H9 (cell line): ENCODE data around the gene MED13L. TPM values are rescaled to one million over a fixed set of nuclear protein-coding genes. Genes with fewer than 3 reads are reported as not detected.

Experiments used
- DNase-seq: peaks from one replicate; pipeline ENCODE4 v3.0.0-alpha.2; 2017
- H2AFZ ChIP-seq: one replicate; pipeline ENCODE4 v1.6.1; 2013; ENCODE audit warnings: mild to moderate bottlenecking, low read length, control low read depth, moderate library complexity
- H2AK5ac ChIP-seq: 2 replicates; pipeline ENCODE4 v1.6.1; 2013; ENCODE audit warnings: low read length, control low read depth, mixed read lengths; ENCODE audit not compliant: insufficient read length
- H2BK120ac ChIP-seq: one replicate; pipeline ENCODE4 v1.6.1; 2013; ENCODE audit warnings: low read depth, mild to moderate bottlenecking, low read length, control low read depth, inconsistent platforms; ENCODE audit not compliant: poor library complexity, severe bottlenecking
- H2BK12ac ChIP-seq: 2 replicates; pipeline ENCODE4 v1.6.1; 2013; ENCODE audit warnings: low read length, control low read depth, mixed read lengths, low read depth; ENCODE audit not compliant: insufficient read length
- H2BK15ac ChIP-seq: 2 replicates; pipeline ENCODE4 v1.6.1; 2013; ENCODE audit warnings: low read depth, low read length, control low read depth
- H2BK20ac ChIP-seq: one replicate; pipeline ENCODE4 v1.6.1; 2013; ENCODE audit warnings: low read depth, mild to moderate bottlenecking, low read length, control low read depth, inconsistent platforms; ENCODE audit not compliant: poor library complexity, severe bottlenecking
- H2BK5ac ChIP-seq: 2 replicates; pipeline ENCODE4 v1.6.1; 2013; ENCODE audit warnings: low read length, control low read depth, mixed read lengths; ENCODE audit not compliant: insufficient read length
- H3K14ac ChIP-seq: 2 replicates; pipeline ENCODE4 v1.6.1; 2013; ENCODE audit warnings: low read length, control low read depth; ENCODE audit not compliant: insufficient read depth
- H3K18ac ChIP-seq: 2 replicates; pipeline ENCODE4 v1.6.1; 2013; ENCODE audit warnings: low read depth, mild to moderate bottlenecking, mixed read lengths, low read length, control low read depth; ENCODE audit not compliant: insufficient read length
- H3K23ac ChIP-seq: 2 replicates; pipeline ENCODE4 v1.6.1; 2013; ENCODE audit warnings: low read length, control low read depth, mixed read lengths, low read depth; ENCODE audit not compliant: insufficient read length
- H3K23me2 ChIP-seq: 2 replicates; pipeline ENCODE4 v1.6.1; 2013; ENCODE audit warnings: low read depth, mild to moderate bottlenecking, mixed read lengths, low read length, control low read depth; ENCODE audit not compliant: insufficient read length, poor library complexity, severe bottlenecking
- H3K27ac ChIP-seq: 2 replicates; pipeline ENCODE4 v1.5.1; 2013; ENCODE audit warnings: low read length, control low read depth, mixed read lengths, low read depth; ENCODE audit not compliant: insufficient read length
- H3K27me3 ChIP-seq: 2 replicates; pipeline ENCODE4 v1.6.1; 2013; ENCODE audit warnings: low read length, control low read depth, inconsistent platforms; ENCODE audit not compliant: insufficient read depth
- H3K4ac ChIP-seq: 2 replicates; pipeline ENCODE4 v1.6.1; 2013; ENCODE audit warnings: low read depth, mild to moderate bottlenecking, control low read depth, inconsistent platforms, low read length, moderate library complexity
- H3K4me1 ChIP-seq: 2 replicates; pipeline ENCODE4 v1.6.1; 2013; ENCODE audit warnings: low read length, control low read depth, inconsistent platforms; ENCODE audit not compliant: insufficient read depth
- H3K4me2 ChIP-seq: 2 replicates; pipeline ENCODE4 v1.6.1; 2013; ENCODE audit warnings: low read length, control low read depth, mixed read lengths; ENCODE audit not compliant: insufficient read length, insufficient read depth
- H3K56ac ChIP-seq: 2 replicates; pipeline ENCODE4 v1.6.1; 2013; ENCODE audit warnings: low read depth, mild to moderate bottlenecking, mixed read lengths, low read length, control low read depth; ENCODE audit not compliant: insufficient read length
- H3K79me1 ChIP-seq: 2 replicates; pipeline ENCODE4 v1.6.1; 2013; ENCODE audit warnings: low read depth, mild to moderate bottlenecking, moderate library complexity, low read length, control low read depth, inconsistent platforms; ENCODE audit not compliant: insufficient read depth, poor library complexity, severe bottlenecking
- H3K79me2 ChIP-seq: 2 replicates; pipeline ENCODE4 v1.6.1; 2013; ENCODE audit warnings: low read length, control low read depth, inconsistent platforms; ENCODE audit not compliant: insufficient read depth
- H3K9ac ChIP-seq: 2 replicates; pipeline ENCODE4 v1.6.1; 2013; ENCODE audit warnings: low read length, control low read depth, mixed read lengths; ENCODE audit not compliant: insufficient read length; ENCODE audit errors: extremely low read depth
- H3K9me3 ChIP-seq: one replicate; pipeline ENCODE4 v1.6.1; 2013; ENCODE audit warnings: low read depth, low read length, inconsistent platforms; ENCODE audit not compliant: control insufficient read depth
- H3T11ph ChIP-seq: one replicate; pipeline ENCODE4 v1.6.1; 2013; ENCODE audit warnings: mild to moderate bottlenecking, low read length, control low read depth, inconsistent platforms
- H4K20me1 ChIP-seq: one replicate; pipeline ENCODE4 v1.6.1; 2013; ENCODE audit not compliant: control insufficient read depth, insufficient read length, insufficient read depth
- H4K5ac ChIP-seq: 2 replicates; pipeline ENCODE4 v1.6.1; 2013; ENCODE audit warnings: low read depth, mild to moderate bottlenecking, mixed read lengths, low read length, control low read depth; ENCODE audit not compliant: insufficient read length
- H4K8ac ChIP-seq: replicated peaks from 2 replicates; pipeline ENCODE4 v1.6.1; 2013; ENCODE audit warnings: low read length, control low read depth, mixed read lengths, low read depth; ENCODE audit not compliant: insufficient read length
- H4K91ac ChIP-seq: 2 replicates; pipeline ENCODE4 v1.6.1; 2013; ENCODE audit warnings: low read depth, mild to moderate bottlenecking, moderate library complexity, mixed read lengths, low read length, control low read depth; ENCODE audit not compliant: insufficient read length
- H3K27ac Mint-ChIP-seq, 3 experiments: 2 replicates in 2 of 3; 3 replicates in 1 of 3; pipeline ENCODE4 v1.8.0; 2020 to 2021; ENCODE audit warnings: mixed read lengths in 3 of 3, mild to moderate bottlenecking in 1 of 3, moderate library complexity in 1 of 3
- H3K27me3 Mint-ChIP-seq: 2 replicates; pipeline ENCODE4 v1.8.0; 2021; ENCODE audit warnings: low read depth, mild to moderate bottlenecking, moderate library complexity, mixed read lengths
- H3K36me3 Mint-ChIP-seq, 3 experiments: 2 replicates in 2 of 3; 3 replicates in 1 of 3; pipeline ENCODE4 v1.8.0; 2020 to 2021; ENCODE audit warnings: low read depth in 3 of 3, mixed read lengths in 3 of 3; ENCODE audit not compliant: insufficient read depth in 1 of 3
- H3K4me1 Mint-ChIP-seq, 2 experiments: 2 replicates each; pipeline ENCODE4 v1.8.0; 2020; ENCODE audit warnings: mixed read lengths in 2 of 2
- H3K4me3 Mint-ChIP-seq, 2 experiments: 2 replicates in 1 of 2; 3 replicates in 1 of 2; pipeline ENCODE4 v1.8.0; 2020 to 2021; ENCODE audit warnings: mild to moderate bottlenecking in 2 of 2, mixed read lengths in 2 of 2, moderate library complexity in 1 of 2
- H3K9me3 Mint-ChIP-seq, 2 experiments: 2 replicates in 1 of 2; 3 replicates in 1 of 2; pipeline ENCODE4 v1.8.0; 2020; ENCODE audit warnings: mild to moderate bottlenecking in 2 of 2, mixed read lengths in 2 of 2, moderate library complexity in 1 of 2
- WGBS: extraction: QIAGEN DNeasy Blood & Tissue Kit; methylation state at CpG from one replicate; pipeline ENCODE4 v1.1.7; 2013; ENCODE audit warnings: missing lambda C conversion rate, low lambda C conversion rate, mixed read lengths; ENCODE audit not compliant: insufficient read length; ENCODE audit errors: extremely low coverage; 5-methylcytosine and 5-hydroxymethylcytosine counted together
- total RNA-seq: library from RNA; stranded (reverse); gene quantifications from 2 replicates; pipeline ENCODE4 v1.2.1, GENCODE V29; 2021
- TF ChIP-seq, protein P1 (sequence below): fragments of 200-600 bp; sonication (generic); conservative IDR thresholded peaks from 3 replicates; pipeline ENCODE4 v1.8.0; 2021; ENCODE audit warnings: antibody characterized with exemption, mild to moderate bottlenecking

MED13L gene
- total RNA-seq, 1 experiment from 2014 or later, result 52.4 TPM

DNA sequence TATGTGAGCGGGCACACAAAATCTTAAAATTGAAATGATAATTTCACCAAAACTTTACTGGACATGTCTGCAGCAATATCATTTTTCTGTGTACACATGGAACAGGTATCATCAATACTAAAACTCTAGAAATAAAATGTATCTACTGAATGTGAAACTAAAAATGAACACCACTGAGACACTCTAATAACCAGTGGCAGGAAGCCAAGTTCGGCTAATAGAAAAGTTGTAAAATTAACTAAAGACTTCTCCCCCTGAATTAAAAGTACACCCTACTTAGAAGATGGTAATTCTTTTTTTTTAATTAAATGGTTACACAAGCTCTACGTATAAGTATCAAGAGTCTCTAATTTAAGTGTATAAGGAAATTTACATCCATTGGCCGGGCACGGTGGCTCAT, 227.2 kb downstream of the MED13L start:
- no peaks in the 10 kb centered on the region for H3K9me3 ChIP-seq
- no peak overlapping the region for H4K8ac ChIP-seq
- no peak overlapping the region for H2BK20ac ChIP-seq
- H2BK15ac ChIP-seq, result no peak overlapping the region
- no peak overlapping the region for H2BK120ac ChIP-seq
- no peaks in the 10 kb centered on the region for H3K23me2 ChIP-seq
- no peak overlapping the region for H3K9ac ChIP-seq
- Mint-ChIP-seq H3K27me3 (no peaks in the 10 kb centered on the region), H3K36me3 (no peaks in the 10 kb centered on the region), H3K9me3 (no peaks in the 10 kb centered on the region), H3K4me1 (peaks cover 5 to 6% of the 10 kb centered on the region in 2 experiments), H3K27ac (no peak overlapping the region), H3K4me3 (no peak overlapping the region)
- no peak overlapping the region for H3K4ac ChIP-seq
- H2BK5ac ChIP-seq, result no peak overlapping the region
- no peak overlapping the region for H3T11ph ChIP-seq
- no peaks in the 10 kb centered on the region for H3K27me3 ChIP-seq
- H3K79me2 ChIP-seq, result no peaks in the 10 kb centered on the region
- H3K79me1 ChIP-seq, result no peaks in the 10 kb centered on the region
- no peak overlapping the region for H2BK12ac ChIP-seq
- H4K20me1 ChIP-seq, result no peaks in the 10 kb centered on the region
- TF ChIP-seq, protein P1, sequence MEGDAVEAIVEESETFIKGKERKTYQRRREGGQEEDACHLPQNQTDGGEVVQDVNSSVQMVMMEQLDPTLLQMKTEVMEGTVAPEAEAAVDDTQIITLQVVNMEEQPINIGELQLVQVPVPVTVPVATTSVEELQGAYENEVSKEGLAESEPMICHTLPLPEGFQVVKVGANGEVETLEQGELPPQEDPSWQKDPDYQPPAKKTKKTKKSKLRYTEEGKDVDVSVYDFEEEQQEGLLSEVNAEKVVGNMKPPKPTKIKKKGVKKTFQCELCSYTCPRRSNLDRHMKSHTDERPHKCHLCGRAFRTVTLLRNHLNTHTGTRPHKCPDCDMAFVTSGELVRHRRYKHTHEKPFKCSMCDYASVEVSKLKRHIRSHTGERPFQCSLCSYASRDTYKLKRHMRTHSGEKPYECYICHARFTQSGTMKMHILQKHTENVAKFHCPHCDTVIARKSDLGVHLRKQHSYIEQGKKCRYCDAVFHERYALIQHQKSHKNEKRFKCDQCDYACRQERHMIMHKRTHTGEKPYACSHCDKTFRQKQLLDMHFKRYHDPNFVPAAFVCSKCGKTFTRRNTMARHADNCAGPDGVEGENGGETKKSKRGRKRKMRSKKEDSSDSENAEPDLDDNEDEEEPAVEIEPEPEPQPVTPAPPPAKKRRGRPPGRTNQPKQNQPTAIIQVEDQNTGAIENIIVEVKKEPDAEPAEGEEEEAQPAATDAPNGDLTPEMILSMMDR, result no peak
- H3K4me1 ChIP-seq, result no peaks in the 10 kb centered on the region
- H4K5ac ChIP-seq, result no peak overlapping the region
- DNase-seq, result no peak
- H3K56ac ChIP-seq, result no peak overlapping the region
- no peak overlapping the region for H2AFZ ChIP-seq
- H2AK5ac ChIP-seq, result no peak overlapping the region
- no CpG with 5 or more reads among the region's 5 CpGs for WGBS
- H4K91ac ChIP-seq, result no peak overlapping the region
- H3K4me2 ChIP-seq, result no peak overlapping the region
- no peak overlapping the region for H3K27ac ChIP-seq
- H3K14ac ChIP-seq, result no peak overlapping the region
- no peak overlapping the region for H3K23ac ChIP-seq
- H3K18ac ChIP-seq, result no peak overlapping the region
